Measurements from ENCODE around the gene ECHDC1.
"Not testable (repeated sequence)": the region's sequence is repeated elsewhere in the genome, so short reads cannot be mapped to it uniquely, and the experiment has no call there.

Gene ECHDC1

DNA sequence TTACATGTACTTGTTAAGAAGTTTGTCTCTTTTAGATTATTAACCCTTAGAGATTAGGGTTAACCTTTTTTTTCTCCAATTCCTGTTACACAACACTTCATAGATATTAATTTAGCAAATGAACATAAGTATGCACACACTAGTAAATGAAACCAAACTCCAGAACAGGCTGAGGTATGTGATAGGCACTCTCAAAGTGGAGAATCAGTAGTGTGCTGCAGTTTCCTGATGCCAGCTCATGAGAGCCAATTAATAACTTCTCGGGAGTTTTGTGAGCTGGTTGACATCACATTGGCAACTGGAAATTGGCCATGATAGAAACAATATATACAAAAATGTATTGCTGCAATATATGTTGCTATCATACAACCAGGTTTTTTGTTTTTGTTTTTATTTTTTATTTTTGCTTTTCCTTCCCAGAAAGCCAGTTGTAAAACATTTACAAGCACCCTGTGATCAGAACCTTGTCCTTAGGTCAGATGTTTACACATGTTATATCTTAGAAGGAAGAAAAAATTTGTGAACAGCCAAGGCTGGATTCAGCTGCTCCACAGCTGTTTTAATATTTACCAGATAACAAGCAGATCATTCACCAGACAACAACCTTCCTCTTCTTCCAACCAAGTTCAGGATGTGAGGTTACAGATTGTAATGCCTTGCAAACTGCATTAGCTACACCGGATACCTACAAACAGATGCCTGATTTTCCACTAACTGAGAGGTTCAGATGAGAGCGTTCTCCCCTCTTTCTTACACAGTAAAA, 42.4 kb upstream of the ECHDC1 start:
- Histone ChIP-seq H3K27me3 (ENCODE audit: insufficient read depth, poor library complexity, severe bottlenecking) (no peaks in the 10 kb centered on the region), H3K4me3 (ENCODE audit: severe bottlenecking) (no peak overlapping the region), H3K36me3 (ENCODE audit: low read depth) (no peaks in the 10 kb centered on the region), H3K27ac (ENCODE audit: poor library complexity, severe bottlenecking) (no peak overlapping the region), H3K9me3 (ENCODE audit: severe bottlenecking) (no peaks in the 10 kb centered on the region), H3K4me1 (ENCODE audit: insufficient read depth, poor library complexity, severe bottlenecking) (no peaks in the 10 kb centered on the region)
- DNase-seq (ENCODE audit: low spot score) (no peak), ATAC-seq (ENCODE audit: low read depth) (no peak)
- TF ChIP-seq, protein P1, sequence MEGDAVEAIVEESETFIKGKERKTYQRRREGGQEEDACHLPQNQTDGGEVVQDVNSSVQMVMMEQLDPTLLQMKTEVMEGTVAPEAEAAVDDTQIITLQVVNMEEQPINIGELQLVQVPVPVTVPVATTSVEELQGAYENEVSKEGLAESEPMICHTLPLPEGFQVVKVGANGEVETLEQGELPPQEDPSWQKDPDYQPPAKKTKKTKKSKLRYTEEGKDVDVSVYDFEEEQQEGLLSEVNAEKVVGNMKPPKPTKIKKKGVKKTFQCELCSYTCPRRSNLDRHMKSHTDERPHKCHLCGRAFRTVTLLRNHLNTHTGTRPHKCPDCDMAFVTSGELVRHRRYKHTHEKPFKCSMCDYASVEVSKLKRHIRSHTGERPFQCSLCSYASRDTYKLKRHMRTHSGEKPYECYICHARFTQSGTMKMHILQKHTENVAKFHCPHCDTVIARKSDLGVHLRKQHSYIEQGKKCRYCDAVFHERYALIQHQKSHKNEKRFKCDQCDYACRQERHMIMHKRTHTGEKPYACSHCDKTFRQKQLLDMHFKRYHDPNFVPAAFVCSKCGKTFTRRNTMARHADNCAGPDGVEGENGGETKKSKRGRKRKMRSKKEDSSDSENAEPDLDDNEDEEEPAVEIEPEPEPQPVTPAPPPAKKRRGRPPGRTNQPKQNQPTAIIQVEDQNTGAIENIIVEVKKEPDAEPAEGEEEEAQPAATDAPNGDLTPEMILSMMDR (IDR thresholded peaks at IDR 0.05; ENCODE audit: poor library complexity, severe bottlenecking), result no peak

DNA sequence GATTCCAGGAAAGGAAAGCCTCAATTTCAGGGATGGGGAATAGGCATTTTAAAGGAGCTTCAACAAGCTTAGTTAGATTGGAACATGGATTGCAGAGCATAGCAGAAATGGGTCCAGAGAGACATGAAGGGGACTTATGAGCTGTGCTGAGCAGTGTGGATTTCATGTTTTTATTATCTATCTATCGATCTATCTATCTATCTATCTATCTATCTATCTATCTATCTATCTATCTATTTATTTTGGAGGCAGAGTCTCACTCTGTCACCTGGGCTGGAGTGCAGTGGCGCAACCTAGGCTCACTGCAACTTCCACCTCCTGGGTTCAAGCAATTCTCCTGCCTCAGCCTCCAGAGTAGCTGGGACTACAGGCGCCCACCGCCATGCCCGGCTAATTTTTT, 41.4 kb upstream of the ECHDC1 start:
- not testable (repeated sequence) for H3K4me3 ChIP-seq (ENCODE audit: severe bottlenecking); ATAC-seq (ENCODE audit: low read depth); H3K36me3 ChIP-seq (ENCODE audit: low read depth); H3K9me3 ChIP-seq (ENCODE audit: severe bottlenecking); H3K4me1 ChIP-seq (ENCODE audit: insufficient read depth, poor library complexity, severe bottlenecking); H3K27ac ChIP-seq (ENCODE audit: poor library complexity, severe bottlenecking); H3K27me3 ChIP-seq (ENCODE audit: insufficient read depth, poor library complexity, severe bottlenecking); DNase-seq (ENCODE audit: low spot score)

GRCh38 chr6:127383988-127384387, 40.6 kb upstream of the ECHDC1 start:
- Histone ChIP-seq H3K27me3 (ENCODE audit: insufficient read depth, poor library complexity, severe bottlenecking) (no peaks in the 10 kb centered on the region), H3K27ac (ENCODE audit: poor library complexity, severe bottlenecking) (no peak overlapping the region), H3K4me3 (ENCODE audit: severe bottlenecking) (no peak overlapping the region), H3K9me3 (ENCODE audit: severe bottlenecking) (no peaks in the 10 kb centered on the region), H3K4me1 (ENCODE audit: insufficient read depth, poor library complexity, severe bottlenecking) (no peaks in the 10 kb centered on the region), H3K36me3 (ENCODE audit: low read depth) (no peaks in the 10 kb centered on the region)
- DNase-seq (ENCODE audit: low spot score) (no peak), ATAC-seq (ENCODE audit: low read depth) (no peak)
- TF ChIP-seq, protein P1 (IDR thresholded peaks at IDR 0.05; ENCODE audit: poor library complexity, severe bottlenecking), result no peak

DNA sequence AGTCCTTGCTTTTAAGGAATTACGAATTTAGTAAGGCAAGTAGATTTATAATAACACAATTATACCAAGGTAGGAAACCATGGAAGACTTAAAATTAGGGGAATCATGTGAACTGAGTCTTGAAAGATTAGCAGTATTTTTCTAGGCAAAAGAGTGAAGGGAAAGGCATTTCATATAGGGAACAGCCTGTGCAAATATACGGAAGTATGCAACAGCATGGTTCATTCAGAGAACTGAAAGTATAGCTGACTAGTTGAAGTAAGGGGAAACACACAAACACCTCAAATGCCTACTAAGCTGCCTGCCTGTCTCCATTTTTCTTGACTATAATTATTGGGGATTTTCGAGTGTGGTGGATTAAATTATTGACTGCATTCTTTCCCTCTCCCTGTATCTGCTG, 39.0 kb upstream of the ECHDC1 start:
- Histone ChIP-seq H3K4me3 (ENCODE audit: severe bottlenecking) (no peak overlapping the region), H3K4me1 (ENCODE audit: insufficient read depth, poor library complexity, severe bottlenecking) (no peaks in the 10 kb centered on the region), H3K36me3 (ENCODE audit: low read depth) (no peaks in the 10 kb centered on the region), H3K27me3 (ENCODE audit: insufficient read depth, poor library complexity, severe bottlenecking) (no peaks in the 10 kb centered on the region), H3K9me3 (ENCODE audit: severe bottlenecking) (no peaks in the 10 kb centered on the region), H3K27ac (ENCODE audit: poor library complexity, severe bottlenecking) (no peak overlapping the region)
- DNase-seq (ENCODE audit: low spot score), result no peak
- ATAC-seq (ENCODE audit: low read depth), result no peak
- TF ChIP-seq, protein P1 (IDR thresholded peaks at IDR 0.05; ENCODE audit: poor library complexity, severe bottlenecking), result no peak

GRCh38 chr6:127381384-127381783, 38.0 kb upstream of the ECHDC1 start:
- Histone ChIP-seq H3K4me3 (ENCODE audit: severe bottlenecking) (no peak overlapping the region), H3K9me3 (ENCODE audit: severe bottlenecking) (no peaks in the 10 kb centered on the region)
- TF ChIP-seq, protein P1 (IDR thresholded peaks at IDR 0.05; ENCODE audit: poor library complexity, severe bottlenecking), result no peak

More at GRCh38 chr6:127381384-127381783, 38.0 kb upstream of the ECHDC1 start:
- no peaks in the 10 kb centered on the region for H3K36me3 ChIP-seq (ENCODE audit: low read depth)
- ATAC-seq (ENCODE audit: low read depth) (no peak), DNase-seq (ENCODE audit: low spot score) (no peak)
- no peak overlapping the region for H3K27ac ChIP-seq (ENCODE audit: poor library complexity, severe bottlenecking)
- no peaks in the 10 kb centered on the region for H3K27me3 ChIP-seq (ENCODE audit: insufficient read depth, poor library complexity, severe bottlenecking)
- no peaks in the 10 kb centered on the region for H3K4me1 ChIP-seq (ENCODE audit: insufficient read depth, poor library complexity, severe bottlenecking)

All from RWPE2 (cell line).